Measurements from ENCODE around the gene PPM1K. TPM values are rescaled to one million over a fixed set of nuclear protein-coding genes. Genes with fewer than 3 reads are reported as not detected.
A peak's percentile ranks its signal among the peaks of the same experiment; 100 is the strongest.

Gene PPM1K
- total RNA-seq, 1 experiment from 2014 or later: 7.9 TPM

GRCh38 chr4:88217169-88217568 is 67.2 kb downstream of the PPM1K start:
- DNase-seq (ENCODE audit: low spot score): no peak

- DNase-seq (ENCODE audit: low spot score): peak; percentile 13
These were observed 68.0 kb downstream of the PPM1K start for GRCh38 chr4:88216395-88216794.

- no peak for DNase-seq (ENCODE audit: low spot score)
These were observed 69.0 kb downstream of the PPM1K start for GRCh38 chr4:88215351-88215750.

- no peak for DNase-seq (ENCODE audit: low spot score)
These were observed 72.2 kb downstream of the PPM1K start for GRCh38 chr4:88212253-88212561.

- DNase-seq (ENCODE audit: low spot score): peak; percentile 51
These were observed 72.7 kb downstream of the PPM1K start for GRCh38 chr4:88211473-88212252.

GRCh38 chr4:88208156-88208555 is 76.2 kb downstream of the PPM1K start:
- no peak for DNase-seq (ENCODE audit: low spot score)

Other genes starting within 250 kb of the PPM1K start
- gene ABCG2, start 125.9 kb downstream of the PPM1K start, total RNA-seq (2014; rRNA removed; shearing (Covaris generic)): 0.96 and 2.1 TPM in 2 replicates
- 5.0 and 6.2 TPM in 2 replicates for gene HERC6, start 94.3 kb upstream of the PPM1K start, total RNA-seq (2014; rRNA removed; shearing (Covaris generic))
- 13.1 and 14.5 TPM in 2 replicates for gene HERC5, start 172.6 kb upstream of the PPM1K start, total RNA-seq (2014; rRNA removed; shearing (Covaris generic))
- gene PYURF, start 239.2 kb upstream of the PPM1K start, total RNA-seq (2014; rRNA removed; shearing (Covaris generic)): 177 and 233 TPM in 2 replicates

All from A172 (cell line).